IMR-90 (cell line): ENCODE data around the gene SH3BP5. TPM values are rescaled to one million over a fixed set of nuclear protein-coding genes. Genes with fewer than 3 reads are reported as not detected.

Experiments used
- ATAC-seq: fragments of 200-7000 bp; cut with Tn5 transposase; 2 replicates; pipeline ENCODE4 v1.9.1; 2020; ENCODE audit warnings: low read depth, mild to moderate bottlenecking, moderate library complexity
- BruUV-seq: library from RNA; stranded (reverse); fragments of 400-500 nt; replicated peaks from 2 replicates; lab custom pipeline; 2021; lab: Mats Ljungman, UMichigan
- CTCF ChIA-PET: fragments of 300-600 bp; formaldehyde crosslinking; extraction: SDS; loops from one replicate; lab custom pipeline; 2021; ENCODE audit warnings: antibody characterized with exemption; lab: Yijun Ruan, JAX
- POLR2A ChIA-PET: fragments of 300-600 bp; sonication (Branson Sonifier 250); formaldehyde crosslinking; loops from one replicate; lab custom pipeline; 2022; ENCODE audit warnings: antibody characterized with exemption; ENCODE audit not compliant: unreplicated experiment; lab: Charles Lee
- DNase-seq: peaks from one replicate; pipeline ENCODE4 v3.0.0; 2013
- H2AFZ ChIP-seq: replicated peaks from 2 replicates; pipeline ENCODE3; 2013; ENCODE audit warnings: low read length, mild to moderate bottlenecking; ENCODE audit not compliant: poor library complexity
- H2AK5ac ChIP-seq: 2 replicates; pipeline ENCODE4 v1.6.1; 2013; ENCODE audit warnings: low read depth, low read length, inconsistent platforms
- H2AK9ac ChIP-seq: replicated peaks from 2 replicates; pipeline ENCODE3; 2013; ENCODE audit warnings: mild to moderate bottlenecking, low read depth, low read length, moderate library complexity; ENCODE audit not compliant: poor library complexity
- H2BK120ac ChIP-seq: 2 replicates; pipeline ENCODE4 v1.6.1; 2013; ENCODE audit warnings: low read depth, low read length, inconsistent platforms
- H2BK15ac ChIP-seq: 3 replicates; pipeline ENCODE4 v1.6.1; 2013; ENCODE audit warnings: low read depth, low read length, inconsistent platforms
- H2BK20ac ChIP-seq: 2 replicates; pipeline ENCODE4 v1.6.1; 2013; ENCODE audit warnings: low read depth, mild to moderate bottlenecking, inconsistent platforms, low read length, moderate library complexity
- H2BK5ac ChIP-seq: 2 replicates; pipeline ENCODE4 v1.6.1; 2013; ENCODE audit warnings: mild to moderate bottlenecking, low read depth, low read length, inconsistent platforms; ENCODE audit not compliant: poor library complexity, severe bottlenecking
- H3K14ac ChIP-seq: replicated peaks from 2 replicates; pipeline ENCODE4 v1.6.1; 2013; ENCODE audit warnings: low read depth, low read length, inconsistent platforms
- H3K18ac ChIP-seq: 2 replicates; pipeline ENCODE4 v1.6.1; 2013; ENCODE audit warnings: low read depth, low read length, control low read depth
- H3K23ac ChIP-seq: 2 replicates; pipeline ENCODE4 v1.6.1; 2013; ENCODE audit warnings: low read depth, low read length, inconsistent platforms
- H3K27ac ChIP-seq: 2 replicates; pipeline ENCODE4 v1.5.1; 2013; ENCODE audit warnings: mild to moderate bottlenecking, control low read depth, low read length; ENCODE audit not compliant: insufficient read depth
- H3K27me3 ChIP-seq: 2 replicates; pipeline ENCODE4 v1.6.1; 2013; ENCODE audit warnings: low read length; ENCODE audit not compliant: control insufficient read depth, insufficient read depth
- H3K36me3 ChIP-seq: 2 replicates; pipeline ENCODE4 v1.6.1; 2013; ENCODE audit warnings: low read length, mixed read lengths; ENCODE audit not compliant: control insufficient read depth, insufficient read depth
- H3K4ac ChIP-seq: 2 replicates; pipeline ENCODE4 v1.6.1; 2013; ENCODE audit warnings: low read depth, low read length, inconsistent platforms
- H3K4me1 ChIP-seq: 2 replicates; pipeline ENCODE4 v1.6.1; 2013; ENCODE audit warnings: low read length, mixed read lengths; ENCODE audit not compliant: control insufficient read depth, insufficient read depth
- H3K4me2 ChIP-seq: 2 replicates; pipeline ENCODE4 v1.6.1; 2013; ENCODE audit warnings: low read depth, mild to moderate bottlenecking, control low read depth, low read length, moderate library complexity
- H3K4me3 ChIP-seq: 2 replicates; pipeline ENCODE4 v1.5.1; 2013; ENCODE audit warnings: low read depth, mild to moderate bottlenecking, control low read depth, low read length, moderate library complexity; ENCODE audit not compliant: insufficient read depth
- H3K56ac ChIP-seq: 2 replicates; pipeline ENCODE4 v1.6.1; 2013; ENCODE audit warnings: low read length, inconsistent platforms; ENCODE audit not compliant: insufficient read depth; ENCODE audit errors: extremely low read depth
- H3K79me1 ChIP-seq, 2 experiments: 2 replicates each; pipeline ENCODE4 v1.6.1; 2013; ENCODE audit warnings: low read length in 2 of 2, inconsistent platforms in 1 of 2, low read depth in 1 of 2
- H3K9ac ChIP-seq: 2 replicates; pipeline ENCODE4 v1.6.1; 2013; ENCODE audit warnings: low read depth, low read length, control low read depth
- H3K9me1 ChIP-seq: 2 replicates; pipeline ENCODE4 v1.6.1; 2013; ENCODE audit warnings: low read length, inconsistent platforms; ENCODE audit not compliant: insufficient read depth
- H3K9me3 ChIP-seq: 2 replicates; pipeline ENCODE4 v1.6.1; 2013; ENCODE audit warnings: low read length; ENCODE audit not compliant: control insufficient read depth, insufficient read depth
- H4K20me1 ChIP-seq: 2 replicates; pipeline ENCODE4 v1.6.1; 2013; ENCODE audit warnings: low read length, inconsistent platforms; ENCODE audit not compliant: insufficient read depth
- H4K5ac ChIP-seq: 2 replicates; pipeline ENCODE4 v1.6.1; 2013; ENCODE audit warnings: mild to moderate bottlenecking, low read depth, low read length, control low read depth
- H4K8ac ChIP-seq, 2 experiments: 2 replicates each; pipeline ENCODE4 v1.6.1; 2013; ENCODE audit warnings: low read depth in 2 of 2, low read length in 2 of 2, control low read depth in 1 of 2, inconsistent platforms in 1 of 2
- H4K91ac ChIP-seq: 2 replicates; pipeline ENCODE4 v1.6.1; 2013; ENCODE audit warnings: low read depth, low read length, inconsistent platforms; ENCODE audit not compliant: insufficient read depth
- MAFK ChIP-seq: IDR thresholded peaks from 2 replicates; pipeline ENCODE4 v1.6.1; 2012; ENCODE audit warnings: low read depth, low read length, improper control_type of control experiment
- RFX5 ChIP-seq: IDR thresholded peaks from 2 replicates; pipeline ENCODE4 v1.8.0; 2012; ENCODE audit warnings: low read depth, mild to moderate bottlenecking, low read length, moderate library complexity
- WGBS, 2 experiments: methylation state at CpG; one replicate each; pipeline versions ENCODE4 v1.1.5 to v1.1.7; 2013; ENCODE audit warnings: missing lambda C conversion rate in 2 of 2; ENCODE audit not compliant: insufficient read length in 1 of 2; ENCODE audit errors: extremely low coverage in 2 of 2; 5-methylcytosine and 5-hydroxymethylcytosine counted together
- dilution Hi-C: fragments of 300-500 bp; cut with HindIII; formaldehyde crosslinking; loops from one replicate; pipeline ENCODE4 v1.14.3; 2018; ENCODE audit warnings: low sequenced_read_pairs; ENCODE audit not compliant: unreplicated experiment
- in situ Hi-C: fragments of 300-500 bp; cut with MboI; formaldehyde crosslinking; loops from 3 replicates; pipeline ENCODE4 v1.14.3; 2019; ENCODE audit warnings: low sequenced_read_pairs, inconsistent platforms, mixed read lengths
- intact Hi-C: fragments of 100-400 bp; cut with micrococcal nuclease; formaldehyde crosslinking; loops from 2 replicates; pipeline ENCODE4 v1.10.0; 2022
- polyA plus RNA-seq, 3 experiments: library from polyadenylated mRNA; depleted of rRNA; stranded (reverse); fragments of >200 nt; gene quantifications; 2 replicates each; pipeline ENCODE4 v1.2.3, GENCODE V29; 2012; ENCODE audit warnings: low replicate concordance in 1 of 3
- total RNA-seq: library from RNA; depleted of rRNA; stranded (reverse); fragments of >200 nt; gene quantifications from 2 replicates; pipeline ENCODE4 v1.2.3, GENCODE V29; 2012
- TF ChIP-seq, protein P1 (sequence below): conservative IDR thresholded peaks from 2 replicates; pipeline ENCODE4 v1.5.1; 2012; ENCODE audit warnings: mild to moderate bottlenecking, low read depth, low read length, improper control_type of control experiment

Gene SH3BP5
- total and polyA plus RNA-seq, 2 of the 4 experiments (the other 2 are of a cell fraction): 14.0 to 23.5 TPM

DNA sequence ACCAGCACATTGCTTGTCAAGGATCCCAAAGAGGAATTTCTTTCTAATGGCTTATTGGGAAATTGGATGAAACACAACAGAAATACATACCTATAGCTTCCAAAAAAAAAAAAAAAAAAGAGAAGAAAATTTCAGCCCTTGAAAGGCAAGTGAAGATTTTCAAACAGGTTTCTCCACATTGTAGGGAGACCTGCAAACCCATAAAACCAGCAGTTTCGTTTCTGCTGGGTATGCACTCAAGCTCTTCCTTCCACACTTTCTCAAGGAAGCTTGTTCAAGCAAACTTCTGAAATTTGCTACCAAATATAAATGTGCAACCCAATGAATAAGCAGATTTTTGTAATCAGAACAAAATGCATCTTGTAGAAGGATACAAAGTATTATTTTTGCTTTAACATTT is 15.9 kb upstream of the SH3BP5 start:
- H3K4me1 ChIP-seq: no peaks in the 10 kb centered on the region
- no peak for TF ChIP-seq RFX5
- no peak for TF ChIP-seq MAFK
- TF ChIP-seq, protein P1, sequence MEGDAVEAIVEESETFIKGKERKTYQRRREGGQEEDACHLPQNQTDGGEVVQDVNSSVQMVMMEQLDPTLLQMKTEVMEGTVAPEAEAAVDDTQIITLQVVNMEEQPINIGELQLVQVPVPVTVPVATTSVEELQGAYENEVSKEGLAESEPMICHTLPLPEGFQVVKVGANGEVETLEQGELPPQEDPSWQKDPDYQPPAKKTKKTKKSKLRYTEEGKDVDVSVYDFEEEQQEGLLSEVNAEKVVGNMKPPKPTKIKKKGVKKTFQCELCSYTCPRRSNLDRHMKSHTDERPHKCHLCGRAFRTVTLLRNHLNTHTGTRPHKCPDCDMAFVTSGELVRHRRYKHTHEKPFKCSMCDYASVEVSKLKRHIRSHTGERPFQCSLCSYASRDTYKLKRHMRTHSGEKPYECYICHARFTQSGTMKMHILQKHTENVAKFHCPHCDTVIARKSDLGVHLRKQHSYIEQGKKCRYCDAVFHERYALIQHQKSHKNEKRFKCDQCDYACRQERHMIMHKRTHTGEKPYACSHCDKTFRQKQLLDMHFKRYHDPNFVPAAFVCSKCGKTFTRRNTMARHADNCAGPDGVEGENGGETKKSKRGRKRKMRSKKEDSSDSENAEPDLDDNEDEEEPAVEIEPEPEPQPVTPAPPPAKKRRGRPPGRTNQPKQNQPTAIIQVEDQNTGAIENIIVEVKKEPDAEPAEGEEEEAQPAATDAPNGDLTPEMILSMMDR: no peak
- H3K79me1 ChIP-seq: no peaks in the 10 kb centered on the region
- no peak overlapping the region for H2BK5ac ChIP-seq
- no peaks in the 10 kb centered on the region for H4K20me1 ChIP-seq
- H4K5ac ChIP-seq: no peak overlapping the region
- WGBS, 2 experiments: no CpG with 5 or more reads among the region's 1 CpG
- H4K8ac ChIP-seq: no peak overlapping the region
- no peak for ATAC-seq
- POLR2A ChIA-PET: no interaction called here
- no peaks in the 10 kb centered on the region for H3K36me3 ChIP-seq
- no peak overlapping the region for H3K14ac ChIP-seq
- no peak overlapping the region for H3K4me3 ChIP-seq
- no peak overlapping the region for H2AFZ ChIP-seq
- intact Hi-C loops (no loop called here), dilution Hi-C loops (no loop called here), in situ Hi-C loops (no loop called here)
- H2BK120ac ChIP-seq: no peak overlapping the region
- no peak overlapping the region for H2BK20ac ChIP-seq
- H2AK9ac ChIP-seq: no peak overlapping the region
- peaks cover 7% of the 10 kb centered on the region for H3K9me3 ChIP-seq
- no peak overlapping the region for H2BK15ac ChIP-seq
- H4K91ac ChIP-seq: no peak overlapping the region
- H3K23ac ChIP-seq: no peak overlapping the region
- H3K4ac ChIP-seq: no peak overlapping the region
- CTCF ChIA-PET: no interaction called here
- no peak overlapping the region for H3K18ac ChIP-seq
- H3K9me1 ChIP-seq: no peaks in the 10 kb centered on the region
- no peak overlapping the region for H3K56ac ChIP-seq
- no TSS peak for BruUV-seq
- H3K4me2 ChIP-seq: no peak overlapping the region
- DNase-seq: no peak
- no peak overlapping the region for H2AK5ac ChIP-seq
- H3K27ac ChIP-seq: no peak overlapping the region
- no peak overlapping the region for H3K9ac ChIP-seq
- H3K27me3 ChIP-seq: peaks cover 16% of the 10 kb centered on the region
